ENCODE data around the gene CALD1. TPM values are rescaled to one million over a fixed set of nuclear protein-coding genes. Genes with fewer than 3 reads are reported as not detected.
A peak's percentile ranks its signal among the peaks of the same experiment; 100 is the strongest.

CALD1 gene
- total RNA-seq, 1 donor from 2014 or later, result 86.1 TPM

DNA sequence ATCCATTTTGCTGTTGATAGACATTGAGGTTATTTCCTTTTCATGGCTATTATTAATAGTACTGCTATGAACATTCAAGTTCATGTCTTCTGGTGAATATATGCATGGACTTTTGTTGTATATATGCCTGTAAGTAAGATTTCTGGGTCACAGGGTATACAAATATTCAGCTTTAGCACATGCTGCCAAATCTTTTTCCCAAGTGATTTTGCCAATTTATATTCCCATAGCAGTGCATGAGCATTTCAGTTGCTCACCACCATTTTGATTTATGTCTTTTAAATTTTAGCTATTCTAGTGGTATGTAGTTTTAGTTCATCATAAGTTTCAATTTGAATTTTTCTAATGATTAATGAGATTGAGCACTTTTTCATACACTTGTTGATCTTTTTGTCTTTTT lies 59.9 kb downstream of the CALD1 start:
- no peak for DNase-seq
- no peak for ATAC-seq (ENCODE audit: poor library complexity)
- intact Hi-C loops (cut with DNase I), result loop anchor here (10.0 kb wide), 1 partner anchor 54 kb away; no protein-coding TSS in a partner anchor

DNA sequence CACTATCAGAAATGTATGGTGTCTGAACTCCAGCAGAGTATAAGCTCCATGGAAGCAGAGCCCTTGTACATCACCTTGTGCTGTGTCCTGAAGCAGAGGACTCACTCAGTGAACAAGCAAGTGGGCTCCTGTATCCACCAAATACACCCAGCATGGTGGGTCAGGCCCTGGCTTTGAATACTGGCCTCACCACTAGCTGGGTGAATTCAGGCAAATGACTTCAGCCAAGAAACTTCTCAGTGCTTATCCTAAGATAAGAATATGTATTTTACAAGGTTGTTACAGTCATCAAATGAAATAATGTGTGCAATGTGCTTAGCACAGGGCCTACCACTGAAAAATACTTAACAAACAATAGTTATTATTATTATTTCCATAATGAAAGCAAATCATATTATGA lies 62.6 kb downstream of the CALD1 start:
- intact Hi-C loops (cut with DNase I), result no loop called here
- ATAC-seq (ENCODE audit: poor library complexity) (peak; percentile 40), DNase-seq (no peak)

DNA sequence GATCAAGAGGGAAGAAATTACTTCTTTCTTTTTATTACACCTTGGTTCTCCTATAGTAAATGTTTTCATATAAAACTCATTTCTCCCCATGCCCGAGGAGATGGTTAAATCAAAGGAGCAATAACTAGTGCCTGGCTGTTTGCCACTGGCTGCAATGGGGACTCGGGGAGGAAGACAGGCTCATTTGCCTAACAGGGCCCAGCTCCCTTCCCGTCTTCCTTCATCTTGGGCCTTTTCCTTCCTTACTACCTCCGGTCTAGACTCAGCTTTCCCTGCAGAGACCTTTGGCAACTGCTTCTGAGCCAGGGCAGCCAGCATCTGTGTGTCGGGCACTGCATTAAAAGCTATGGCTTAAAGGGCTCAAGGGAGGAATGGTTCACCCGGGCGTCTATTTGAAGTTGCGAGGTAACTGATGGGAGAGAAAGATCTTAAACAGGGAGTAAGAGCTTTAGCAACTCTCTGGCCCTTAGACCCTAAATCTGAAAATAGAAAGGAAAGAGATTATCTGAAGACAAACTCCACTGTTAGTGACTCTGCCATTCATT lies 63.5 kb downstream of the CALD1 start:
- peak; percentile 24 for ATAC-seq (ENCODE audit: poor library complexity)

DNA sequence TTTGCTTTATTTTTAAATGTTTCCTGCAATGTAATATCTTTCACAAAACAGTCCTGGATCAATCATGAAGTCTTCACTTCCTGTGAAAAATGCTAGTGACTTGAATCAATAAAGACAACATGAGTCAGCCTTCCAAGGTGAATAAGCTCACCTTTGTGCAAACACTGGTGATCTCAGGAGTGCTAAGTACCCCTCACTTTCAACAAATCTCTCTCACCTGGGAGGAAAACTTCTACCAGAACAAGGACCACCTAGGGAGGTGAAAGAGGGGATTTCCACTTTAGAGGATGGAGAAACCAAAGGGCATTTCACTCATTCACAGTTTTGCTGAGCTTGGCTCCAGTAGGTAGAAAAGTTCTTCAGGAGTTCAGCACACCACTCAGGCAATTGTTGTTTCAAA lies 64.8 kb downstream of the CALD1 start:
- intact Hi-C loops (cut with DNase I), result no loop called here
- ATAC-seq (ENCODE audit: poor library complexity) (no peak), DNase-seq (no peak)

More for the DNA sequence above, 63.5 kb downstream of the CALD1 start:
- intact Hi-C loops (cut with DNase I), result no loop called here
- no peak for DNase-seq

DNA sequence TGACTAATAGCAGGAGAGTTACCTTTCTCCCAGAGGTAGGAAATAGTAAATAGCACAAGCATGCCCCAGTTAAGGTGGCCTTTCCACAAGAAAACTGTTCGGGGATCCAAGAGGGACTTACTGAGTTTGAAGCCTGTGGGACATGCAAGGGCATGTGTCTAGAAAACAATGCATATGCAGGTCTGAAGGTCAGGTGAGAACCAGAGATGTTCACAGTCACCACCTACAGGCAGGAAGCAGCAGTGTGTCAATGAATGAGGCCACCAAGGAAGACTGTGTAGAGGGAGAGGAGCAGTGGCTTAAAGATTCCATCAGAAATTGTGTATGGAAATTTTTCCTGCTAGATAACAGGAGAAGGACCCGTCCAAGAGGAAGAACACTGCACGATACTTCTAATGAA lies 66.0 kb downstream of the CALD1 start:
- ATAC-seq (ENCODE audit: poor library complexity), result no peak
- no peak for DNase-seq
- intact Hi-C loops (cut with DNase I), result no loop called here

DNA sequence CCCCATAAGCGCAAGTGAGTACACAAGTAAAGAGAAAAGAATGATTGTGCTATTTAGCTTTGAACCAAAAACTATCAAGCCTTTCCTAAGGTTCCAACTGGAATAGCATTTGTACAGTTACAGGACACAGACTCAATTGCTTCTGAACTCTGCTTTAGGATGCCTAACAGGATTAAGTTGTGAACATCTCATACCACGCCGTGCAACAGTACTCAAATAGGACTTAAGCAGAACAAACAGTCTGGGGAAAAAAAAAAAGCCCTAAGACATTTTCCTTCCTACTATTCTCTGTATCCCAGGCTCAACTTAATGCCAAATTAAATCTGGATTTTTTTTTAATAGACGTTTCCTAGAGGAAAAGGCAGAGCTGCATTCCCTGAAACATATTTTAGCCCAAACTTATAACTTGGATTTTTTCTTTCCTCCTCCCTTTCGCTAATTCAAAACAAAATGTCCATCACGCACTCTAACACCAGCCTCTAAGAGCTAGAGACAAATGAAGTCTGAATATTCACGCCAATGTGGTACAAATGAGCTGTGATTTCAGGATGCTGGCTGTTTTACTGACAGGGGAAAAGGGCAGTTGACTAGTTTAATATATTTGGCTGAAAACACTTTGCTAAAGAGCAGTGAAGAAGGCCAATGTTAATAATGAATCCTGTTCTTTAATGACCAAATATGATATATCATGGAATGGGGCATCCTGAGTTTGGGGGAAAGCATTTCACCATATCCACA lies 68.6 kb downstream of the CALD1 start:
- intact Hi-C loops (cut with DNase I), result no loop called here
- ATAC-seq (ENCODE audit: poor library complexity) (no peak), DNase-seq (no peak)

DNA sequence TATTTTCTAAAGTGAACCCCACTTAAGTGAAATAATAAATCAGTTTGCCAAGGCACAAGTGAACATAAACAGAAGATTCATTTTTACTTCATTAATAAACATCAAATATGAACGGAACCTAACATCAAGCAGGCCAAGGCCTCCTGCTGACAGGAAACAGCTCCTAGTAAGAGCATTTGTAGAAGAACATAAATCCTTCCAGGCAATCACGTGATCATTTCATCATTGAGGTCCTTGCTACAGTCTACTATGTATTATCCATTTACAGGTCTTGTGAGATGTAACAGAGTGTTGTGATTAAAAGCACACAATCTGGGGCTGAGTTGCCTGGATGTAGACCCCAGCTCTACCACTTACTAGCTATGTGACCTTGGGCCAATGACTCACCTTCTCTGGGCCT lies 70.6 kb downstream of the CALD1 start:
- DNase-seq (no peak), ATAC-seq (ENCODE audit: poor library complexity) (no peak)
- intact Hi-C loops (cut with DNase I), result no loop called here

DNA sequence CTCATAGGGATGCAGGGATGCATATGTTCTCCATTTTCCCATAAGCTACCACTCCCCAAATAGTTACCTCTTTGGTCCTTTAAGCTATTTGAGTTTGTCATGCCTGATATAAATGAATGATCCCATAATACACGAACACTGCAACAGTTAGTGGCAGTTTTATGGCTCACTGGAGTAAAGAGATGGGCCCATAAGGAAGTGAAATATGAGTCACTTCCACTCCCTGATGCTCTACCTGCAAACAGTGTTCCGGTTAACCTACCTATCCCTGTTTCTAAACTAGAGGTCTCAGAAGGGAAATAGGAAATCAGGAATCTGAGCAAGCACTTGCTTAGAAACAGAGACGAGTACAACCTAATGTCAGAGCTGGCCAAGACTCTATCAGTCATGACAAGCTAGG lies 71.7 kb downstream of the CALD1 start:
- ATAC-seq (ENCODE audit: poor library complexity), result no peak
- DNase-seq, result no peak
- intact Hi-C loops (cut with DNase I), result no loop called here

DNA sequence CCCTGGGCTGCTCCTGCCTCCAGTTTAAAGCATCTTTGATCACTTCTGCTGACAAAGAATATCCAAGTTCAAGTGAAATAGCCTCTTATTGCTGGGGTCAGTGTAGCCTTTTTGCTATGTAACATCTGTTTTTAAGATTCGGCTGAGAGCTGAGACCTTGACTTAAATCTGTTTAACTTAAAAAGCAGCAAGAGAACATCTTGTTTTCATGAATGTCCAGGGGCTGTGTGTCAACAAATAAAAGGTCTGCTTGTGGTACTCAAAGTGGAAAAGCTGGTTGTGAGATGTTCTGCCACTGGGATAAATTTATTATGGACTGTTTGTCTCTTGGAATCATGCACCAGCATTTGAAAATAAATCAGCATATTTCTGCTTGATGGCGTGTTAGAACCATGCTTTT lies 73.2 kb downstream of the CALD1 start:
- ATAC-seq (ENCODE audit: poor library complexity) (no peak), DNase-seq (no peak)
- intact Hi-C loops (cut with DNase I), result no loop called here

DNA sequence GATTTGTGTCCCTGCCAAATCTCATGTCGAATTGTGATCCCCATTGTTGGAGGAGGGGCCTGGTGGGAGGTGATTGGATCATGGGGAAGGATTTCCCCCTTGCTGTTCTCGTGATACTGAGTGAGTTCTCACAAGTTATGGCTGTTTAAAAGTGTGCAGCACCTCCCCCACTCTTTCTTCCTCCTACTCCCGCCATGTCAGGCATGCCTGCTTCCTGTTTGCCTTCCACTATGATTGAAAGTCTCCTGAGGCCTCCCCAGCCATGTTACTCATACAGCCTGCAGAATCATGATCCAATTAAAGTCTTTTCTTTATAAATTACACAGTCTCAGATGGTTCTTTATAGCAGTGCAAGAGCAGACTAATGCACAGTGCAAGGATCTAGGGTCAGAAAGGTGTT lies 75.4 kb downstream of the CALD1 start:
- intact Hi-C loops (cut with DNase I), result no loop called here
- ATAC-seq (ENCODE audit: poor library complexity) (peak; percentile 25), DNase-seq (no peak)

DNA sequence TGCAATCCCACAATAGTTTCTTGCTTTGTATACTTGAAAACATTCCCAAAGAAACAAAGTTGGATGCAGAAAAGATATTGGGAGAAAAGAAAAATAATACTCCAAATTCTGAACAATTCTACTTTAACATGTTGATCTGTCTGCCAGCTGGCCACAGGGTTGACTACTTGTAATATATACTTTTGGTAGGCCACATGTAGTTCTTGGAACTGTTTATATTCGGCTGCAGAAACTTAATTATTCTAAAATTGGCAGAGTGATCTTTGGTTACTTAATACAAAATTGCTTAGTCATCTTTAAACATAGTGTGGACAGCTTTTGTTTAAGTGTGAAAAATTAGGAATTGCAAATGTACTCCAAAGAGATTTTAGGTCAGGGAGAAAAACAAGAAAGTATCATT lies 76.0 kb downstream of the CALD1 start:
- DNase-seq (peak; percentile 45), ATAC-seq (ENCODE audit: poor library complexity) (peak; percentile 7)
- intact Hi-C loops (cut with DNase I), result no loop called here

DNA sequence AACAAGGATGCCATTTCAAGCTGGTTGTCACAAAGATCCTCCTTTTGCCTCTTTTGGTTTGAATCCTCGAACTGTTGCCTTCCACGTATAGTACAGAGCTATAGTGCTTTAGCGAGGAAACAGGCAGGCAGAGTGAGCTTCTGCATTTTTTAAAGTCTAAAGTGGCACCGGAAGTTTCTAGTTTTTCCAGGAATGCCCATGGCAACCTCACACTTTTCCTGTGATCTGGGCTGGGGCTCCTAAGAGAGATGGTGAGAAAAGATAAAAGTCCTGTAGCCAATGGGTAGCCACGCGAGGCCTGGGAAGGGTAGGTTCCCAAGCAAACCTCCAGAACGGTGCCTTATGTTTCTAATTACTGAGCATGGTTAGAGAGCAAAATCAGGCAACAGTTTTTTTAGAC lies 76.7 kb downstream of the CALD1 start:
- DNase-seq (no peak), ATAC-seq (ENCODE audit: poor library complexity) (peak; percentile 23)
- intact Hi-C loops (cut with DNase I), result no loop called here

DNA sequence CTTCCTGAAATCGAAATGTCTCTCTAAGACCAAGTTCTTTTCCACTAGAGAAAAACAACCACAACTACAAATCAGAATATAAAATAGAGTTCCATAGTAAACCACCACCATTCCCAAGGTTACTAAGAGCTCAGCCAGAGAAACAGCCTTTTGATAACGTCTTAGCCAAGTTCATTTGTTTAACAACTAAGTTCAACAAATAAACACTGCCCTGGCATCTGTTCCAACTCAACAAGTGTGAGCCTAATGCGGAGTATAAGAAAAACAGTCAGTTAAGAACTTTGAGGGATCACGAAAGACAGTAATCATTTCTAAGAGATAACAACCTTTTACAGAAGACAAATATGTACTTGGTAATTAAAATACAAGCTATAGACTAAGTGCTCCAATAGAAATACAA lies 77.3 kb downstream of the CALD1 start:
- DNase-seq, result no peak
- intact Hi-C loops (cut with DNase I), result no loop called here
- peak; percentile 61 for ATAC-seq (ENCODE audit: poor library complexity)

DNA sequence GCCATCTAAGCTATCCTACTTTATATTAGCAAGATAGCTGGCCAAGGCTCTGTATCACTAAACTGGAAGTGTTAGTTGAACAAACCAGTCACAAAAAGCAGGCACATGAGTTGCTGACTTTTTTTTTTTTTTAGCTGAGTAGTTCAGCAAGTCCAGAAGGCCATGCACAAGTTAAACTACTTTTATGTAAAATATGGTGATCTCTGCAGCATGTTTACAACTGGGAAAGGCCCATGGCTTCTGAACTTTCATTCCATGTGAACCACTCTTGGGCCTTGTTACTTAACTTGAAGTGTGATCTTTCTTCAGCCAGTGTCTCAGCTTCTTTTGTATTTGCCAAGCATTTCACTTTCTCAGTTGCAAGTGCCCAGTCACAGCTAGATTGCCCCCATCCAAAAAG lies 78.5 kb downstream of the CALD1 start:
- DNase-seq (no peak), ATAC-seq (ENCODE audit: poor library complexity) (no peak)
- intact Hi-C loops (cut with DNase I), result no loop called here

DNA sequence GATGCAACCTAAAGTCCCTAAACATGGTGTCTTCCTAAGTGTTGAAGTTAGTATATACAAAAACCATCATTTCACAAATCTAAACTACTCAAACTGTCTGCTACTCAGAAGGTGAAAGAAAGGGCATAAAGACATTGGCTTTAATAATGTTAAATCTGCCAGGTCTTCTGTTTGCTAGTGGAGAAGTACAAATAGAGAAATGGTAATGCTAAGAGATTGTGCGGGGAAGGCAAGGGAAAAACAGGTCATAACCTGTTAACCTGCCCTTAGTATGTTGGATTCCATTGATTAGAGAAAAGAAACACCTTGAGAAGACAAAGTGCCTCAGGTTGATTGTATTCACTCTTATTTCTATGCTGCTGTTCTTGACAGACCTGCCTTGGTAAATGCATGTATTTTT lies 80.3 kb downstream of the CALD1 start:
- DNase-seq (no peak), ATAC-seq (ENCODE audit: poor library complexity) (no peak)
- intact Hi-C loops (cut with DNase I), result no loop called here

DNA sequence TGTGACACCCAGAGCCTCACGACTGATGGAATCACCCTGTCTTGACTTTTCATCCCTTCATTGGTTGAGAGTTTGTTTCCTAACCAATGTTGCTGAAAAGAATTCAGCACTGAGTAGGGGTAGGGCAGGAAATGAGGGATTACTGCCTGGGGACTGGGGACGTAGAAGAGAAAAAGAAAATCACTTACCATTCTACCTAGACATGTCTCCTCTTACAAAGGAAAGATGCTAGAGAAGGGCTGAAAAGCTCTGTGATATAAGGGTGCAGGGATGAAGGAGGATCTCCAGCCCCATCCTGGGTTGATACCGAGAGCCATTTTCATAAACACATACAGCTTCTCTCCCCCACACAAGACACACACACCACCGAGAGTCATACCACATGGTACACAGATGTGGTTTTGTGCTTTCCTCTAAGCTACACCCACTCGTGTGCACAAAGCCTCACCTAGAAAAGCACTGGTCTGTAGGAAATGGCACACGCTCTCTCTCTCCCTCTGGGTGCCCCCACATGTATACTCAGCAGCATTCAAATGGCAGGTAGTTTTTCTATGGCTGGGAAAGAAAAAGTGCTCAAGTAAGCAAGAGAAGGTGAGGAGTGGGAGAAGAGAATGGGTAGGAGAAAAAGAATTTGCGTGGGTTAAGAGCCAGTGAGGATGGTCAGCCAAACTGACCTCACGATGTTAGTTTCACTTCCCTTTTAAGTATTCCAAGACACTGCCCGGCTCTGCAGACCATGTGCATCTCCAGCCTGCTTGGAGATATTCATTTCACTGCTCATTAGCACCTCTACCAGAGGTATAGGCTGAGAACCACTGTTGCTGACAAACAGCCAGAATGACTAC lies 85.8 kb downstream of the CALD1 start:
- no peak for DNase-seq
- peak; percentile 67 for ATAC-seq (ENCODE audit: poor library complexity)
- intact Hi-C loops (cut with DNase I), result no loop called here

DNA sequence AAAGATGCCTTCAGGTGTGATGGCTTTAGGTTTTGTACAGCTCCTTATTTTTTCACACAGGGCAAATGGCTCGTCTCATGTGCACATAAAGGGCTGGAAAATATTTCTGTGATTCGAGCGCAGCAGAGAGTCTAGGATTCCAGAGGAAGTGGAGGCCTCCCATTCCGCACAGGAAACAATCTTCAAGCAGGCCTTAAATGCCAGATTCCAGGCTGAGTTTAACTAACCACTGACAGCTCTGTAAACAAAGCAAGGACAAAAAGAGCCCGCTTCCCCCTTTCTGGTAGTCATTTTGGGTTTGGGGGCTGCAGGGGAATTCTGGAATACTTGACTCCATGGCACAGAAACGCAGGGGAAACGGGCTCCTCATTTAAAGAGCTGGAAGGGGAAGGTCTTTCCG lies 87.2 kb downstream of the CALD1 start:
- intact Hi-C loops (cut with DNase I), result no loop called here
- ATAC-seq (ENCODE audit: poor library complexity) (peak; percentile 48), DNase-seq (no peak)

DNA sequence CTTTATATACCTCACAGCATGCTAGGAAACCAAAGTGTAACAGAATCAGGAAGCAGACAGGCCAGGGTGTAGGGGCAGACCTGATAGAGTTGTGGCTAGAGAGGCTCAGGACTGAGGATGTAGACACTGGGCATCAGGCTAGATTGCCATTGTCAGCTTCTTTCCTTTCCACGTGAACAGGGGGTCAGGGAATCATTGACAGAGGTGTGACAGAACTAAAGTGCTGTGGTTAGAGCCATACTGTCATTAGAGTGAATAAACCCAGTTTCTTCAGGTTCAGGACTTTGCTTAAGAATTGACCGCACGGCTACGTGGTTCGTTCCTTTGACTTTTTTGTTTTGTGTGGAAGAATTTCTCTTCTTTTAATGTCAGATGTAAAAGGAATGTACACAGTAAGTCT lies 90.7 kb downstream of the CALD1 start:
- intact Hi-C loops (cut with DNase I), result no loop called here
- no peak for DNase-seq
- no peak for ATAC-seq (ENCODE audit: poor library complexity)

DNA sequence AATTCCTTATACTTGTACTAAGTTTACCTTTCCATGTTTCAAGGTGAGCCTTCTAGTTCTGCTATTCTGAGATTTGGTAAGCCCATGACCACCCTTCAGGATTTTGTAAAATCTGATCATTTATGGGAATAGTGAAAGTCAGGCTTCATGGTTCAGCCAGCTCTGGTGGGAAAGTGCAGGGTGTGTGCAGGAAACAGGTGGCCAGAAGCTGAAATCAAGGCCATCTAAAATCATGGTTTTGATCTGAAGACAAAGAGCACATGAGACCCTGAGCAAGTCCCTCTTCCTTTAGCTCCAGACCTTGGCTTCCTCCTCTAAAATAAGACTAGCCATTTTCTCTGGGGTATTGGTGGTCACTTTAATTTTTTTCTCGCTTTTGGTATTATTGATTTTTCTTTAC lies 91.3 kb downstream of the CALD1 start:
- DNase-seq, result no peak
- intact Hi-C loops (cut with DNase I), result no loop called here
- no peak for ATAC-seq (ENCODE audit: poor library complexity)

DNA sequence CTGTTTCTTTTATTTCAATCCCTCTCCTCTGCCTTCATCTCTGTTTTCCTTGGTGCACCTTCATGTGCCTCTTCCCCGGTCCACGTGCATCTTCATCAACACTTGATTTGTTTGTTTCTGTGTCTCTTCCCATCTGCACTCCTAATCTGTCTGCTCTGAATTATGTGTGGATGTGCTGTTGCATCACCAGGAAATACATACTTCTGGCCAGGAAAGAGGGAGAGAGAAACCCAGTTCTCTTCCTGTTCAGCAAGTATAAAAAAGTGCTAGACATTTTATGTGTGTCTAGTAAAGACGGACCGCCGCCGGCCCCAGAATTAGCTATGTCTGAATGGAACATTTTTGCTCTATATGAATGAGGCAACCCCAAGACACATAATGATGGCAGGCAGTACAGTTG lies 93.8 kb downstream of the CALD1 start:
- intact Hi-C loops (cut with DNase I), result no loop called here
- ATAC-seq (ENCODE audit: poor library complexity) (peak; percentile 29), DNase-seq (peak; percentile 42)
